IPS-NIHi11 (cell line): Measurements from ENCODE around the gene AGER.
"Not testable (repeated sequence)": the region's sequence is repeated elsewhere in the genome, so short reads cannot be mapped to it uniquely, and the experiment has no call there.

Source experiments
- DNase-seq: peaks from one replicate; pipeline ENCODE4 v3.0.0; 2012; ENCODE audit warnings: mixed read lengths, low spot score

Gene AGER

GRCh38 chr6:32184084-32184640 is at the start of gene AGER:
Gene AGER, minus strand, starts transcription at chr6:32184253. Its CDS starts 31 bp downstream, at chr6:32184222.
- no peak for DNase-seq

- DNase-seq = no peak
Observed at GRCh38 chr6:32226434-32226833, 42.4 kb upstream of the AGER start.

DNA sequence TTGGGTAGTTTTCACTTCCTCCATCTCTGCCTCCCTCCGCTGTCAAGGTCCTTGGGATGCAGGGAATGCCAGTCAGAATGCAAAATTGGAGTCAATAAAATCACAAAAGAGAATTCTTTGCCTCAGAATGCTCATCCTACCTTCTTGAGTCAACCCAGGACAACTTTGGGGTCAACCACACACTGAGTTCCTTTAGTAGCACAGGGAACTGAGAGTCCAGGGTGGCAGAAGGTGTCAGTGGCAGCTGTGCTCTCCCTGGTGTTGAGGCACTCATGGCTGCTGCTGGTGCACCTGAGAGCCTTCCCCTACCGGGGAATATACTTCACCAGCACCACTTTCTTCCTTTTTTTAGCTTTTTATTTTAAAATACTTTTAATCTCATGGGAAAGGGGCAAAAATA is 40.6 kb upstream of the AGER start:
- DNase-seq = no peak

- DNase-seq = no peak
Observed at GRCh38 chr6:32223258-32224235, 39.5 kb upstream of the AGER start, which contains the start of gene NOTCH4. Gene NOTCH4, minus strand, starts transcription at chr6:32224067. Its CDS starts 139 bp downstream, at chr6:32223928.

DNA sequence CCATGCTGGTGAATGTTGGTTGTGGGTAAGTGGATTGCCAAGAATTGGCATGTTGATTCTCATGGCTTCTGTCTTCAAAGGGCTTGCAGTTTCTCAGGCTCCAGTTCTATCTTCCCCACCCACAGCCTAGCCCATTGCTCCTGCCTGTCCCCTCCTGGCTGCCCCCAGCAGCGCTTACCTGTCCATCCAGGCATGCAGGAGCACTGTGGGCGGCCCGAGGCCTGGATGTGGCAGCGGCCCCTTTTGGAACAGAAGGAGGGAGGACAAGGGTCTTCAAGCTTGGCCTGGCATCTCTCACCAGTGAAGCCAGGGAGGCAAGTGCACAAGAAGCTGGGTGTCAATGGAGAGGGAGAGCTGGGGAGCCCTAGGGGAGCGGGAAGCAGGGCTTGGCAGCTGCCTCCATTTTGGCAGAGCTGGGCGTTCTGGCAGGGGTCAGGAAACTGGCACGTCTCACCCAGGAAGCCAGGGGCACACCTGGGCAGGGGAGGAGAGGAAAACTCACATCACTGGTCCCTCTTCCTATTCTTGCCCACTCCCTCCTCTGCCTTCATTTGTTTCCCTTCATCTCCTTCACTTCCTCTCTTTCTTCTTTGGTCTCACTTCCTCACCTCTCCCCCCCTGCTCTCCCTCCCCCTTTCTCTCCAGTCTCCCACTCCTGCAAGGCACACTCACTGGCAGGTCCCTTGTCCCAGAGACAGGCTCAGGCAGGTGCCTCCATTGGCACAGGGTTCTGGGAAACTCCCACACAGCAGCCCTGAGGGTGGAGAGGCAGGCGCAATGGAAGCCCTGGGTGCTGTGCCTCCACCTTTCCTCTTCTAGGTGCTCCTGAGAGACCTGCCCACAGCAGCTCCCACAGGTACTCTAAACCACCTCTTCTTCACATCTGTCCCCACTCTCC is 38.5 kb upstream of the AGER start:
- no peak for DNase-seq

DNA sequence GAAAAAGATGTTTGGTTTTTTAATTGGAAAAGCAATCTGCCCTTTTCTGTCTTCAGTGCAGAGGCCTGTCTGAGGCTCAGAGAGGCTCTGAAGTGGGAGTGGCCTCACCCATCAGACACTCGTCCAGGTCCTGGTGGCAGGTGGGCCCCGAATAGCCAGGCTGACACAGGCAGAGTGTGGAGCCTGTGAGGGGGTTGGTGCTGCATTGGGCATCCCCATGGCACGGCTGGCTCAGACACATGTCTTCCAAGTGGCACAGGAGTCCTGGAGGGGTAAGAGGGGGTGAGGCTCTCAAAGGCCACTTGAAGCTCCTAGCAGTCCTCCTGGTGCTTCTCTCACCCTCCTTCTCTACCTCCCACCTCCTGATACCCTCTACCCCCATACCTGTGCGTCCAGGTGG is 36.0 kb upstream of the AGER start:
- no peak for DNase-seq

DNA sequence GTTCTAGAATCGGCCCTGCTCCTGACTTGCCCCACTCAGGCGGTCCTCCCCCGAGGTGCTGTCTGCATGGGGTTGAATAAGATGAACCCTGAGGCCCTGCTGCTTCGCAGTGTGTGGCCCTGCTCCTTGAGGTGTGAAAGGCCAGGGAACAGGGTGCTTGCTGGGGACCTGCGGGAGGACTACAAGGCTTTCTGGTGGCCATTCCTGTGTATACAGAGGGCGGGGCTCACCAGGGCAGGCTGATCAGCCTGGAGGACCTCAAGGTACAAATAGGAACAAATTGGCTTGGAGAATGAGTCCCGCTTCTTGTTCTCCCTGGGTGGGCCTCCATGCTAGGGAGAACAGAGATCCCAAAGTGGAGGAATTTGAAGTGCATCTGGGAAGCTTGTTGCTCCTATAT is 34.1 kb upstream of the AGER start:
- DNase-seq = no peak

- DNase-seq = no peak
Observed at GRCh38 chr6:32216998-32217397, 32.9 kb upstream of the AGER start.

GRCh38 chr6:32216285-32216684 is 32.2 kb upstream of the AGER start:
- no peak for DNase-seq

- no peak for DNase-seq
Observed at GRCh38 chr6:32215617-32216016, 31.6 kb upstream of the AGER start.

DNA sequence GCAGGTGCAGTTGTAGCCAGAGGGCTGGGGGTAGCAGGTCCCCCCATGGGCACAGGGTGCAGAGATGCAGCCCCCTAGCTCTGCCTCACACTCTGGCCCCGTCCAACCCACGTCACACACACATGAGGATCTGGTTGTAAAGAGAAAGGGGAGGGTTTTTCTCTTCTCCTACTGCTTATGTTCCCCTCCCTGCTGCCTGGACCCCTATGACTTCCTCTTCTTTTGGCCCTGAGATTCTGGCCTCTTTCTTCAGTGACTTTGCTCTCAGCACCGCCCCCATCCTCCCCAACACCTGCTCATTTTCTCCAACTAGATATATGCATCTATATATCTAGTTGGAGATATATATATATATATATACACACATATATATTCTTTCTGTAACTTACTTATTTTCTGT is 30.1 kb upstream of the AGER start:
- DNase-seq = no peak

GRCh38 chr6:32213649-32214048 is 29.6 kb upstream of the AGER start:
- DNase-seq = no peak

- no peak for DNase-seq
Observed at GRCh38 chr6:32212076-32212760, 28.2 kb upstream of the AGER start.

- DNase-seq = not testable (repeated sequence)
Observed at GRCh38 chr6:32211432-32211831, 27.4 kb upstream of the AGER start.

DNA sequence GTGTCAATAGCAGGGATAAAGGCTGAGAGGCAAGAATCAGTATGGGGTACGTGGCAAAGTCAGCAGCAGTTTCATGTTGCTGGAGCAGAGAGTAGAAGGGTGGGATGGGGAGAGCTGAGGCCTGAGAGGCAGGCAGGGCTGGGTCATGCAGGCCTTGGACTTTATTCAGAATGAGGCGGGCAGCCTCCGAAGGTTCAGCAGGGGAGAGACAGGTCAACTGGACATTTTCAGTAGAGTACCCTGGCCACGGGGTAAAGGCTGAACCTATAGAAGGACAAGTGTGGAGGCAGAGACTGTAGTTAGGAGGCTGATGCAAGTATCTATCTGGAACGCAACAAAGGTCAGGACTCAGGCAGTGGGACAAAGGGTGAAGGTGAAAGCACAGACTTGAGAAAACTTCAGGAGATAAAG is 26.1 kb upstream of the AGER start:
- no peak for DNase-seq

- no peak for DNase-seq
Observed at GRCh38 chr6:32208996-32209395, 24.9 kb upstream of the AGER start.

GRCh38 chr6:32204268-32204715 is 20.2 kb upstream of the AGER start:
- DNase-seq = no peak

DNA sequence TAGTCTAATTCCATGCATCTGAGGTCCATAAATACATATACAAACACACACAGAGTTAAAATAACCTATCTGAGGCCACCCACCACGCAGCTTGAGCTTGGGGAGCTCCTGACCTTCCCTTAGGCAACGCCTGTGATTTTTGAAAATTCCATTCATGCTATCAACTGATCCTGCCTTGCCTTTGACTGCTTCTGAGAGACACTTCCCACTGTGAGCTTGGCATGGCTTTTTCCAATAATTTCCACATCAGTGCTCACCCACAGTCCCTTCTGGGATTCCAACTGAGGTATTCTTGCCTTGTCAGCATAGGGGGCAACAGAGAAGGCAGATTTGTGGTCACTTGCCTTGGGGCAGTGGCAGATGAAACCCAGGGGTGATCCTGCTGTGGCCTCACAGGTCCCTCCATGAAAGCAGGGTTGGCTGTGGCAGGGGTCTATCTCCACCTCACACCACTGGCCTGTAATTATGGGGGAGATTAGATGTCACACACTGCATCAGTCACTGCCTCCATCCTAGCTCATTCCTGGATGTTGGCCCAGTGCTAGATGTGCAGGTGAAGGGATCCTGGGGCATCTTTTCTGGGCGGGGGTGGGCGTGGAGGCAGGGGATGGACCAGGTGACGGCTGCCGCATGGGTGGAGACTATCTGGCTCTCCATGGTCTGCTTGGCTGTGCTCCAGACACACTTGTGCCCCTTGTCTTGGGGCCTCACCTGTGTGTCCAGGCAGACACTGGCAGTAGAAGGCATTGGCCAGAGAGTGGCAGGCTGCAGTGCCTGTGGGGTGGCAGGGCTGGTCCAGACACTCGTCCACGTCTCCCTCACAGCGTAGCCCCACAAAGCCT is 19.6 kb upstream of the AGER start:
- DNase-seq = no peak

DNA sequence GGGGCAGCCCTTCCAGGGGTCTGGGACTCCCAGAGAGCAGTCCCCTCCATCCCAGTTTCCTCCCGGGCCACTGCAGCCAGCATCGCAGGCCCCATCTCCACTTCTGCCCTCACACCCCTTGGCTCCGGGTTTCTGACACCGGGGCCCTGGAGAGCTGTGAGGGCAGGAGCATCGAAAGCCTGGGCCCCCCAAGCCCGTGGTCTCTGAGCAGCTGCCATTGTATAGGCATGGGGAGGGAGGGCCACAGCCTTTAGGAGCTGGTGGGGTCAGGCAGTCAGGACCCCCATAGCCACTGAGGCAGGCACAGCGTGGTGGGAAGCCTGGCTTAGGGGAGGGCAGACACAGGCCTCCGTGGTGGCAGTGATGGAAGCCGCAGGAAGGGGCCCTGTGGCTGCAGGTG is 18.1 kb upstream of the AGER start:
- no peak for DNase-seq

- DNase-seq = no peak
Observed at GRCh38 chr6:32200711-32201475, 16.8 kb upstream of the AGER start.
